SU-DHL-6 (cell line): ENCODE measurements around the gene FHIP1B.

Experiments
- H2AFZ ChIP-seq: fragments of 200-600 bp; sonication (generic); 2 replicates; pipeline ENCODE4 v1.6.1; 2014; ENCODE audit warnings: low read depth, mild to moderate bottlenecking, moderate library complexity, mixed read lengths, antibody characterized with exemption, low read length; ENCODE audit not compliant: severe bottlenecking
- H3F3A ChIP-seq: fragments of 200-600 bp; shearing (Covaris generic); 2 replicates; pipeline ENCODE4 v1.6.0; 2016; ENCODE audit warnings: antibody characterized with exemption, mild to moderate bottlenecking; ENCODE audit not compliant: insufficient read depth
- H3K27ac ChIP-seq: fragments of 200-600 bp; sonication (generic); 2 replicates; pipeline ENCODE4 v1.5.1; 2016; ENCODE audit warnings: low read depth, mild to moderate bottlenecking, low read length, moderate library complexity, mixed read lengths
- H3K27me3 ChIP-seq: fragments of 200-600 bp; sonication (generic), shearing (Covaris generic); 2 replicates; pipeline ENCODE4 v1.6.0; 2014; ENCODE audit warnings: mild to moderate bottlenecking, low read length
- H3K36me3 ChIP-seq: fragments of 200-600 bp; sonication (generic); 2 replicates; pipeline ENCODE4 v1.6.1; 2014; ENCODE audit warnings: mild to moderate bottlenecking, low read length, mixed read lengths
- H3K4me2 ChIP-seq: fragments of 300-600, 200-600 bp; shearing (Covaris generic), sonication (generic); 2 replicates; pipeline ENCODE4 v1.6.0; 2014; ENCODE audit warnings: low read length, low read depth, mild to moderate bottlenecking; ENCODE audit not compliant: poor library complexity, severe bottlenecking
- H3K4me3 ChIP-seq: fragments of 200-600 bp; sonication (generic); 2 replicates; pipeline ENCODE4 v1.5.1; 2014; ENCODE audit warnings: antibody characterized with exemption, low read length, mild to moderate bottlenecking, mixed read lengths; ENCODE audit not compliant: insufficient read depth, poor library complexity, severe bottlenecking
- H3K79me2 ChIP-seq: fragments of 200-600 bp; sonication (generic); 2 replicates; pipeline ENCODE4 v1.6.1; 2014; ENCODE audit warnings: mild to moderate bottlenecking, low read length, moderate library complexity; ENCODE audit not compliant: insufficient read depth
- H3K9ac ChIP-seq: fragments of 200-600 bp; sonication (generic); 2 replicates; pipeline ENCODE4 v1.7.0; 2014; ENCODE audit warnings: mild to moderate bottlenecking, low read length
- H3K9me2 ChIP-seq: fragments of 200-600 bp; sonication (generic); replicated peaks from 2 replicates; pipeline ENCODE4 v1.6.1; 2014; ENCODE audit warnings: low read length; ENCODE audit not compliant: insufficient read depth
- H3K9me3 ChIP-seq: fragments of 200-600 bp; sonication (generic); 2 replicates; pipeline ENCODE4 v1.6.1; 2014; ENCODE audit warnings: low read length, mixed read lengths; ENCODE audit not compliant: insufficient read depth
- H4K20me1 ChIP-seq: fragments of 200-600 bp; sonication (generic); 2 replicates; pipeline ENCODE4 v1.6.1; 2014; ENCODE audit warnings: low read depth, mild to moderate bottlenecking, antibody characterized with exemption, low read length, moderate library complexity, mixed read lengths
- CTCF ChIP-seq: fragments of 200-600 bp; sonication (generic); IDR thresholded peaks from one replicate; pipeline ENCODE4 v1.5.1; 2017; ENCODE audit warnings: antibody characterized with exemption, mild to moderate bottlenecking, low read length, moderate library complexity; ENCODE audit not compliant: insufficient read depth, poor library complexity, severe bottlenecking
- EZH2phosphoT487 ChIP-seq: fragments of 200-600 bp; sonication (generic), shearing (Covaris generic); conservative IDR thresholded peaks from 2 replicates; pipeline ENCODE4 v1.6.1; 2018; ENCODE audit warnings: mild to moderate bottlenecking, antibody characterized with exemption, low read length, moderate library complexity, mixed read lengths

FHIP1B gene

DNA sequence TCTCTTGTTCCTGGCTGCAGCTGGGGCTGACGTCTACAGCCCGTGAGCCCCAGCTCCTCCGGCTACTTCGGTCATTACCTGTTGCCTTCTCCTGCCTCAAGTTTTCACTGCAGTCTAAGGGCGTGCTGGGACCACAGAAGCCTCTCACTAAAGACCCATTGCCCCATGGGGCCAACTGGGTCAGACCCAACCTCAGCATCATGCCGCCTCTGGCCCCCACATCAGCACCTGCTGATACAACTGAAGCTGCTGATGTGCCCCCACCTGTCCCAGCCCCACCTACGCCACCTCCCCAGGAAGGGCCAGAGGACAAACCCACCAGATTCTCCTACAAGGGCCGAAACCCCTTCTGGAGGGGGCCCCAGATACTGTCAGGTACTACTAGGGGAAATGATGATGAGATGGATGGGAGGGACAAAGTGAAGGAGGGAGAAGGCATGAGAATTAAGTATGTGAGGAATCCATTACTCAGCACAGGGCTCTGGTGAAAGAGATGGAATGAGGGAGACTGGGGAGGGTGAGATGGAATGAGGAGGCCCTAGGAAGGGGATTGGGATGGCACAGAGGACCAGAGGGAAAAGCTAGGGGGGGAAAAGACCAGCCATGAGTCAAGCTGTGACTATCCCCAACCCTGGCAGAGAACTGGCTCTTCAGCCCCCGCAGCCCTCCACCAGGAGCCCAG lies 24.0 kb downstream of the FHIP1B start:
- no peaks in the 10 kb centered on the region for H3K79me2 ChIP-seq
- no peak overlapping the region for H3K4me3 ChIP-seq
- H3K36me3 ChIP-seq = no peaks in the 10 kb centered on the region
- H3K9me3 ChIP-seq = no peaks in the 10 kb centered on the region
- no peaks in the 10 kb centered on the region for H3K27me3 ChIP-seq
- H2AFZ ChIP-seq = no peak overlapping the region
- H3F3A ChIP-seq = no peaks in the 10 kb centered on the region
- no peak overlapping the region for H3K4me2 ChIP-seq
- TF ChIP-seq CTCF = no peak
- no peak for TF ChIP-seq EZH2phosphoT487
- H3K9ac ChIP-seq = no peak overlapping the region
- H3K27ac ChIP-seq = no peak overlapping the region
- no peaks in the 10 kb centered on the region for H4K20me1 ChIP-seq
- H3K9me2 ChIP-seq = no peaks in the 10 kb centered on the region

GRCh38 chr11:6209801-6210200 lies 24.6 kb downstream of the FHIP1B start:
- no peak for TF ChIP-seq CTCF
- TF ChIP-seq EZH2phosphoT487 = no peak
- Histone ChIP-seq H3K27ac (no peak overlapping the region), H3K4me3 (no peak overlapping the region), H3K79me2 (no peaks in the 10 kb centered on the region), H4K20me1 (no peaks in the 10 kb centered on the region), H3K36me3 (no peaks in the 10 kb centered on the region), H3K9me2 (no peaks in the 10 kb centered on the region), H3F3A (no peaks in the 10 kb centered on the region), H2AFZ (no peak overlapping the region), H3K27me3 (no peaks in the 10 kb centered on the region), H3K9me3 (no peaks in the 10 kb centered on the region), H3K9ac (no peak overlapping the region), H3K4me2 (no peak overlapping the region)

GRCh38 chr11:6206456-6207180 lies 27.8 kb downstream of the FHIP1B start:
- no peak overlapping the region for H3K4me2 ChIP-seq
- no peaks in the 10 kb centered on the region for H4K20me1 ChIP-seq
- no peak for TF ChIP-seq EZH2phosphoT487
- no peak for TF ChIP-seq CTCF
- H3K4me3 ChIP-seq = no peak overlapping the region
- H3K79me2 ChIP-seq = no peaks in the 10 kb centered on the region
- no peaks in the 10 kb centered on the region for H3F3A ChIP-seq
- H3K9me2 ChIP-seq = no peaks in the 10 kb centered on the region
- no peak overlapping the region for H2AFZ ChIP-seq
- H3K9me3 ChIP-seq = no peaks in the 10 kb centered on the region
- no peak overlapping the region for H3K27ac ChIP-seq
- no peaks in the 10 kb centered on the region for H3K27me3 ChIP-seq
- H3K9ac ChIP-seq = no peak overlapping the region
- no peaks in the 10 kb centered on the region for H3K36me3 ChIP-seq
